AG09319 (cell line): ENCODE results near the gene MROH2A.

Experiments used
- DNase-seq: peaks from one replicate; pipeline ENCODE4 v3.0.0-alpha.2; 2010; ENCODE audit warnings: low read depth; ENCODE audit errors: extremely low read depth
- CTCF ChIP-seq: IDR thresholded peaks from 2 replicates; pipeline ENCODE4 v1.5.1; 2011; ENCODE audit warnings: low read depth, mild to moderate bottlenecking, inconsistent platforms, low read length, moderate library complexity

The MROH2A gene

GRCh38 chr2:233760043-233760442, 18.1 kb upstream of the MROH2A start, which contains the start of gene UGT1A1:
UGT1A1 (plus strand) TSS chr2:233760270; CDS start chr2:233760288, 18 bp downstream.
- no peak for DNase-seq

GRCh38 chr2:233761040-233761769, 16.9 kb upstream of the MROH2A start:
- no peak for DNase-seq
- TF ChIP-seq CTCF = no peak

More at GRCh38 chr2:233760043-233760442, 18.1 kb upstream of the MROH2A start, which contains the start of gene UGT1A1:
- TF ChIP-seq CTCF = no peak

GRCh38 chr2:233764264-233764663, 13.9 kb upstream of the MROH2A start:
- DNase-seq = peak; percentile 20
- TF ChIP-seq CTCF = no peak

- DNase-seq = no peak
- TF ChIP-seq CTCF = no peak
Observed at GRCh38 chr2:233764761-233765160, 13.4 kb upstream of the MROH2A start.

- TF ChIP-seq CTCF = no peak
- DNase-seq = no peak
Observed at GRCh38 chr2:233766416-233766815, 11.7 kb upstream of the MROH2A start.

GRCh38 chr2:233768076-233768475, 10.1 kb upstream of the MROH2A start:
- no peak for TF ChIP-seq CTCF
- no peak for DNase-seq

- no peak for TF ChIP-seq CTCF
- no peak for DNase-seq
Observed at GRCh38 chr2:233769260-233769659, 8.9 kb upstream of the MROH2A start.
